ENCODE data around the gene PDX1.

The PDX1 gene

GRCh38 chr13:27918041-27918917, 1.5 kb upstream of the PDX1 start:
- H3K4me3 ChIP-seq (replicated peaks in 1 of 2; ENCODE audit: low read depth in 2 of 2, low read length in 2 of 2) = no peak overlapping the region
- DNase-seq (ENCODE audit: low read depth in 2 of 2) = no peak
- no peak for TF ChIP-seq CTCF (IDR thresholded peaks at IDR 0.05; ENCODE audit: low read depth, low read length)

- DNase-seq (ENCODE audit: low read depth in 2 of 2) = no peak
- TF ChIP-seq CTCF (IDR thresholded peaks at IDR 0.05; ENCODE audit: low read depth, low read length) = no peak
- H3K4me3 ChIP-seq (replicated peaks in 1 of 2; ENCODE audit: low read depth in 2 of 2, low read length in 2 of 2) = no peak overlapping the region
These were observed 712 bp upstream of the PDX1 start for GRCh38 chr13:27918918-27919658.

- DNase-seq (ENCODE audit: low read depth in 2 of 2) = no peak
- H3K4me3 ChIP-seq (replicated peaks in 1 of 2; ENCODE audit: low read depth in 2 of 2, low read length in 2 of 2) = no peak overlapping the region
- no peak for TF ChIP-seq CTCF (IDR thresholded peaks at IDR 0.05; ENCODE audit: low read depth, low read length)
These were observed 204 bp upstream of the PDX1 start for GRCh38 chr13:27919659-27919933.

- DNase-seq (ENCODE audit: low read depth in 2 of 2) = peak in 1 of 2 donors; percentile 26
These were observed 1.0 kb downstream of the PDX1 start for GRCh38 chr13:27920677-27921420.

GRCh38 chr13:27921421-27921960, 1.7 kb downstream of the PDX1 start:
- peak overlapping the region in 1 of 2 donors; percentile 25 for H3K4me3 ChIP-seq (replicated peaks in 1 of 2; ENCODE audit: low read depth in 2 of 2, low read length in 2 of 2)
- TF ChIP-seq CTCF (IDR thresholded peaks at IDR 0.05; ENCODE audit: low read depth, low read length) = no peak
- DNase-seq (ENCODE audit: low read depth in 2 of 2) = no peak

More at GRCh38 chr13:27920677-27921420, 1.0 kb downstream of the PDX1 start:
- TF ChIP-seq CTCF (IDR thresholded peaks at IDR 0.05; ENCODE audit: low read depth, low read length) = no peak
- H3K4me3 ChIP-seq (replicated peaks in 1 of 2; ENCODE audit: low read depth in 2 of 2, low read length in 2 of 2) = peak overlapping the region in 1 of 2 donors; percentile 25
